ENCODE data around the gene GARNL3.

GARNL3 gene

DNA sequence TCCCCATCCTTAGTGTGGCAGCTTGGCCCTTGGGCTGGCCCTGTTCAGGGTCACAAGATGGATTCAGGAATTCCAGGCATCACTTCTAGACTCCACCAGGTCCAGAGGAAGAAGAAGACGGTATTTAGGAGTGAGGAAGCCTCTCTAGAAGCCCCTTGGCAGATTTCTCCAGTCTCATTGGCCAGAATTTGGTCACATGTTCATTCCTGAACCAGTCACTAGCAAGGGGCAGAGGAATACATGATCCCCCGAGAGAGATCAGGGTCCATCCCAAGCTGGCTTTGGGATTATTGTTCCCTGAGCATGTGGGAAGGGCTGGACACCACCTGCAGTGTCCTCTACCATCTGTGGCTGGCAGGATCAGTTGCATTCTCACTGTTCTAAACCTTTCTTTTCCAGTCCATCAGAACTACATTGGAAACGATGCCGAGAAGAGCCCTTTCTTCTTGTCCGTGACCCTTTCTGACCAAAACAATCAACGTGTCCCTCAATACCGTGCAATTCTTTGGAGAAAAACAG is 48.5 kb downstream of the GARNL3 start:
- no peak for DNase-seq (ENCODE audit: low spot score)

DNA sequence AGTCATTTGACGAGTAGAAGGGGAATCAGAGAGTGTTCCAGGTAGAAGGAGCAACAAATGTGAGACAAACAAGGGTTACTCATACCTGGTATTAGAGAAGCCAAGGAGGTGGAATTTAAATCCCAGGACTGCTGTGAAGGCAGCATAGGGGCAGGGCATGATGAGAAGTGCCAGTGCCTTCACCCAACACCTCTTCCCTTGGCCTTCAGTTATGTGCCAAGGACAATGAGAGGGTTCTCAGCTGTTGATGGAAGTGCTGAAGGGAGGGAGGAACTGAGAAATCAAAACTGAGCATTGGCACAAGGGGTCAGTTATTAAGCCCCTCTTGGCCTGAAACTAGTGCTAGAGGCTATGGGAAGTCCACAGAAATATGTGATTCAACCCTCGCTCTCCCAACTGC is 50.3 kb downstream of the GARNL3 start:
- DNase-seq (ENCODE audit: low spot score) = no peak

DNA sequence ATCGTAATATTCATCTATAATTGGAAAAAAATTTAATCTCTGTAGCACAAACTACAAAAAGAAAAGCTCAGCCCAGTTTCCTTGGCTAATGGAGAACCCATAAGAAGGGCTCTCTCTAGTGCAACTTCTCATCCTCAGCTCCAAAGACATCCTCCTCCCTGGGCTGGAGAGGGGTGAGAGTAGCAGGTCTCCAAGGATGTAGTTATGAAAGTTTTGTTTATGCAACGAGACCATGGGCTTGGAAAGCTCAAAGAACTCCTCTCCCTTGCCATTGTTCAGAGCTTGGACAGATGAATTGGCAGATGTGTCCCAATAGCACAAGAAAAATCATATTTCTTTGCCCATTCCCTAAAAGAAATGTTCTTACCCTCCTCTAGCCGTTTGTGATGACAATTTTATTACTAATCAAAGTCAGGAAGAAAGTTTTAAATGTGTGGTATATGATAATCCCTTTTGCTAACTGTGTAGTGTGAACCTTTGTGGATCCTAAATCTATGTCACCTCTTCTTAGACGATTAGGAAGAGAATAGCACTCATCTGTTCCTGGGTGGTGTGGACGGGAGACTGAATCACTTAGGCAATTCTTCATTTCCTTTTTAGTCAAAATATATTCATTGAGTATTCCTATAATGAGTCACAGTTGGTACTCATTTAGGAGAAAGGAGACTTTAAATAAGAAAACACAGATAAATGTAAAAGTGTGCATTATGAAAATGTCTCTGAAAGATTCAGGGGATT is 52.2 kb downstream of the GARNL3 start:
- DNase-seq (ENCODE audit: low spot score) = no peak

DNA sequence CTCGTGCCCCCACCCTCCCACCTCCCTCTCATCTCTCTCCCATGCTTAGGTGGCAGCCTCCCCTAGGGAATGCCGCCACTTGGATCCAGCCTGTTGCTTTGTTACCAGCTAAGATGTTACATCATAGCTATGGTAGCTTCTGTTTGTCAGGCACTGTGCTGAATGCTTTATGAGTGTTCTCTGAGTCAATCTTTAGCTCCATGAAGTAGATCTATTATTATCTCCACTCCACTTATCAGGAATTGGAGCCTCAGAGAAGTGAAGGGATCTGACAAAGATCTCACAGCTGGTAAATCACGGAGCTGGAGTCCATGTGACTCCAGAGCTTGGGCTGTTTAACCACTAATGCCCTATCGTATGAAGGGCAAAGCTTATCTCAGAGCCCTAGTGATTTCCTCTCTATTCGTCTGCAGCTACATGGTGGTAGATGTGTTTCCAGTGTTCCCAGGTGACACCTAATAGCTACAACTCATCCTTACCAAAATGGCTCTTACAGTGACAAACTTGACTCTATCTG is 54.1 kb downstream of the GARNL3 start:
- DNase-seq (ENCODE audit: low spot score) = peak; percentile 47

DNA sequence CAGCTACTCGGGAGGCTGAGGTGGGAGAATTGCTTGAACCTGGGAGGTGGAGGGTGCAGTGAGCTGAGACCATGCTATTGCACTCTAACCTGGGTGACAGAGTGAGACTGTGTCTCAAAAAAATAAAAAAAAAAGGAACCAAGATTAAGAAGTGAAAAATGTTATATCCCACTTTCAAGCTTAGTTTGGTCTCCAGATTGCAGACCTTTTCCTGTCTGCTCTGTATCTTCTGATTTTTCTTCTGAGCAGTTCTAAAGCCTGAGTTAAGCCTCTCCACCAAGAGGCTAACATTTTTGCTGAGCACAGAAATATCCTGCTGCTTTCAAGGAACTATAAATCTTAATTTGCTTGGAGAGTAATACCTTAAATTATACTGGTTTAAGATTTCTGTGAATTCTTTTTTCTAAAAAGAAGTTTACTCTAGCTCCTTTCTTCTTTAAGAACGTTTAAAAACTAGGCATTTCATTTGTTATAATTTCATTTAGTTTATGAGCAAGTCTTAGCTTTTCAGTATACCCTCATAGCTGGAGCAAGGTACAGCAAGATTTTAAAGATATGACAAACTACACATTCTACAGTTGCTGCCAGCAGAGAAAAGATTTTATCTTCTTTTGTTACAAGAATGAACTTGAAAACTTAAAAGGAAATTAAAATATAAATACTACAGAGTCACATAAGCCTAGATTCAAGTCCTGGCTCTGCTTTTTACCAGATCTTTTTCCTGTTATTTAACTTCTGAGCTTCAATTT is 55.0 kb downstream of the GARNL3 start:
- DNase-seq (ENCODE audit: low spot score) = no peak

DNA sequence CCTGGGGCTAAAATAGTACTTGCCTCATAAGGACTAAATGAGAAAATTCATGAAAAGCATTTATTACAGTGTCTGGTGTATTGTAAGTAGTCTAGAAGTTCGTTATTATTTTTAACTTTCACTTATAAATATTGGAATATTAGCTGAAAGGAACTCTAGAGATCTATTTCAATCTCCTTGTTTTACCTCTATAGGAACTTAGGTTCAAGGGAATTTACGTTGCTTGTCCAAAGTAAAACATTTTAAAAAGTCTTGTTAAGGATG is 55.5 kb downstream of the GARNL3 start:
- DNase-seq (ENCODE audit: low spot score) = no peak

DNA sequence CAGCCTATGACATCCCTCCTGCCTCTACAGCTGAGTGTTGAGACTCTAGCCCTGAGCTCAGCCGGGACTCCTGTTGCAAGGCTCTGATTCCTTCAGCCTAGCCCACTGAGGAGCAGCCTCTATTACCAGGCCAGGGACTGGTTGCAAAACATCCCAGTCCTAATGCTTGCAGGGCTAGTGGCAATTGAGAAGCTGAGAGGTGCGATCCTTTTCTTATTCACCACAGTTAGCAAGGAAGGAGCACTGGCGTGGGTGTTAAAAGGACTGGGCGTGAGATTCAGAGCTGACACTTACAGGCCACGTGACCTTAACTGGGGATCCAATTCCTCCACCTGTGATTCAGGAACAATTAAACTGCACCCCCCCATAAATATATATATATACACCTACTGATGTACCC is 58.8 kb downstream of the GARNL3 start:
- DNase-seq (ENCODE audit: low spot score) = no peak

DNA sequence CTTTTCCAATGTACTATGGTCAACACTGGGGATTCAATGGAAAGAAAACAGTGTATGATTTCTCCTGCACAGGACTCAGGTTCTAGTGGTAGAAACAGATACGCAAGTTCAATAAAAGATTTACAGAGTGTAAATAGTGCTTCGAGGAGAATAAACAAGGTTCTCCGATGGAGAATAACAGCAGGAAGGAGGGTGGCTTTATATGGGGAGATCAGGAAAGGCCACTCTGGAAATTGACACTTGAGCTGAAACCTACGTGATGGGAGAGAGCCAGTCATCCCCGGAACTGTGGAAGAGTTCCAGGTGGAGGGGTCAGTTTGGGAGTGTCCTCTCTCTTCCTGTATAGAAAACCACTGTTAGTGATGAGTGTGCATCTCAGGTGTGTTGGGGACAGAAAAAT is 65.9 kb downstream of the GARNL3 start:
- DNase-seq (ENCODE audit: low spot score) = no peak

DNA sequence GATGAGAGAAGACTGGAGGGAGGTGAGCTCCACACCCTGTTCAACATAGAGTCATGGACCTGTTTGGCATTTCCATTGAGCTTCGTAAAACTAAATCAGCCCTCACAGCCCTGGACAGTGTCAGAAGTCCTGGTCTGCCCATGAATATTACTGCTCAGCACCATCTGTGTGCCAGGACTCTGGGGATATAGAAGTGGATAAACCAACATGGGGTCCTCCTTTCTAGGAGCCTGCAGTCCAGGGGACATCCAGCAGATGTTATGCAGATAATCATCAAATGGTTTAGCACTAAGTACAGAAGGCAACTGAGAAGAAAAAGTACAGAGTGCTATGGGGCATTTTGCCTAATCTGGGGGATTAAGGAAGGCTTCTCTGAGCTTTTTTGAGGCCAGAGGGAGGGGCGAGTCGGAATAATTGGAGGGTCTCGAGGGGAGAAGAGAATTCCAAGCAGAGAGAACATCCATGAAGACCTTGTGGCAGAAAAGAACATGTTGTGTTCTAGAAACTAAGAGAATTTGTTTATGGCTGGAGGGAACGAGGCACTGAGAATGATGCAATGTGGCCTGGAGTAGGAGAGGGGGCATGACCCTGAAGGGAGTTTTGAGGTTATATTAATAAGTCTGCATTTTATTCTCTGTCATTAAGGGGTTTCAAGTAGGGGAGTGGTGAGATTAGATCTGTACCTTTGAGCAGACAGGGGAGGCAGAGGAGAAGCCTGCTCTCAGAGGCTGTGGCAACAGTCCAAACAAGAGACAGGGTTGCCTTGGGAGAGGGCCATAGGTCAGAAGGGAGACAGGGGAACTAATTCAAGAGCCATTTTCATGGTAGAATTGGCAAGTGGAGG is 68.9 kb downstream of the GARNL3 start:
- peak; percentile 58 for DNase-seq (ENCODE audit: low spot score)

DNA sequence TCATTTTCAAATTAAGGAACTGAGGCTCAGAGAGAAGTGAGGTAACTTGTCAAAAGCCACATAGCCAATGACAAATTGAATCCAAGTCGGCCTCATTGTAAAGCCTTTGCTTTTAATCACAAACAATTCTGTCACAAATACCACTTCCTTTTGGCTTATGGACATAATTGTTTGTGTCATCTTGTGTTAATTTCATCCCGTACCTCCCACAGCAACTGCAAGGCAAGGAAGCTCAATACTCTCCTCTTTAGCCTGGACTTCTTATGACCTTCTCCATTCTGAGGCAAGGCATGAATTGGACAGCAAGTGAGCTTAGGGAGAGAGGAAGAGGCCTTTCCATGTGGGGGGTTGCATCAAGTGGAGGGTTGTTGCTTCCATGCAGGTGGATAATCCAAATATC is 70.2 kb downstream of the GARNL3 start:
- DNase-seq (ENCODE audit: low spot score) = no peak

DNA sequence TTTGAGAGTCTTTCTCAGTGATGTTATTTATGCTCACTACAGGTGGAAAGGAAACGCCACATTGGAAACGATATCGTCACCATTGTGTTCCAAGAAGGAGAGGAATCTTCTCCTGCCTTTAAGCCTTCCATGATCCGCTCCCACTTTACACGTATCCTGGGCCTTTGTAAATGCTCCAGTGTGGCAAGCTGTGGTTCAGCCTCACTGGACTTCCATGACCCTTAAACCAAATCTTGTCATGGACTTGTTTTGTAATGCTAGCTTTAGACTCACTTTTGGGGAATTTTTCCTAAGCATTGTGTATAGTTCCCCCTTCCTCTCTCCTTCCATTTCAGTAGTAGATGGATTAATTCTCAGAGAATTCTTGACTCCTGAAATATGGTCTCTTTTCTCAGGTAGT is 71.5 kb downstream of the GARNL3 start:
- DNase-seq (ENCODE audit: low spot score) = no peak

DNA sequence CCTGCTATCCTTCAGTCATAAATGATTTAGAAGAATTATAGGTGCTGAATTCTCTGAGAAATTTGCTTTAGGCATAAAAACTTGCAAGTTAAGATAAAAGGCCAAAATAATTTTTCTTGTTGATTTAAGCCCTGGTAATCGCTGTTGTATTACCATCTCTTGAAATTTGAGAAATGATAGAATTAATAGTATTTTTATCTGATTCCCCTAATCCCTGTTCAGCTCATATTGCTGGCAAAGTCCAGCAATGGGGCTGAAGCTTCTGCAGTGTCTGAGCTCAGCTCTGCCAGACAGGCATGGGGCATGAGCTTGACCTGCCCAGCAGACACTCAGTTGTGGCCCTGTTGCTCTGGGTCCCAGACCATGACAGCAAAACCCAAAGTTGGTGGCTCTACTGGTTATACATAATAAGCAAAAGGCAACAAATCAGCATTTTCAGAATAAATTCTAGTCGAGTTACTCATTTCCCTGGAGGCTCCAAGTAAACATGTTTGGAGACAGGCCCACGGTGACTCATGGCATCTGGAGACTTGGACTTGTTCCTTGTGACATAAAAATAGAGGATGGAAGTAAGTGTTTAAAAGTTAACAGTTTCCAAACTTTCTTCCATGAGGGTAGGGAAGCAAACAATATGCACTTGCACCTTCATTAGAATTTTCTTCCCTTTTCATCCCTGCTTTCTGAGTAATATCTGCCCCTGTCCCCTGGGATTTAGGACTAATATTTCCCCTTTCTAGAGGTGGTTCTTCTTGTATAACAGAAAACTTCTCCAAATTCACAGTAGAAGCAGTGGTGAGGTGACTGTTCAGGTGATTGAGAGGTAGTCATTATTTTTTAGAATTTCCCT is 72.2 kb downstream of the GARNL3 start:
- DNase-seq (ENCODE audit: low spot score) = no peak

DNA sequence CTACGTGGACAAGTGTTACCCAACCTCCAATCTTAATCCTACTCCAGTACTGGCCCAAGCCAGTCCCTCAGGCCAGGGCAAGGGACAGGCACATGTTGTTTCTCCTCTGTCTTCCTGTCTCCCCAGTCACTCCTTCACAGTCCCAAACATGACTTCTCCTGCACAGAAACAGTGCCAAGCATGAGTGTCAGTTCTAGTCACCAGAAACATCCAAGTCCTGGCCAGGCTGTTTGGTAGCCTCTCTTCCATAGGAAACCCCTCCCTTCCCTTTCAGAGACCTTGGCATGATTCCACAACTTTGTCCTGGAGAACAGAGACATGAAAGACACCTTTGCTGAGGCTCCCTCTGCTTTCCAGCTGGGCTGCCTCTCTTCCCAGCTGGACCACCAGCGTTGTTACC is 76.1 kb downstream of the GARNL3 start:
- DNase-seq (ENCODE audit: low spot score) = no peak

DNA sequence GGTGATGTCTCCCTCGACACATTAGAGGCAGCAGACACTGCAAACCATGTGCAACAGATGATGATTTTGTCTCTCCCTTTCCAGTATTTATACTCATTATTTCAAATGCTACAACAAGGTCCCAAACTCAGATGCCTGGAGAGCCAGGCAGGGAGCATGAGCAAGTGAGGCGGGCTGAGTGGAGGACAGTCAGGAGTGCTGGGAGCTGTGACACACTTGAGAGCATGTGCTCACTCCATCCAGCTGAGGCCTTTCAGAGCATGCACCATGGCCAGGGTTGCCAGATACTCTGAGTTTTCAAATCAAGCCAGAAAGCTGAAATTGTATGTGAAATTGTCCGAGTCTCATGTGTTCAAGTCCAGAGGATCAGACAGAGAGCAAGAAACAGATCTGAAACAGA is 76.6 kb downstream of the GARNL3 start:
- no peak for DNase-seq (ENCODE audit: low spot score)

DNA sequence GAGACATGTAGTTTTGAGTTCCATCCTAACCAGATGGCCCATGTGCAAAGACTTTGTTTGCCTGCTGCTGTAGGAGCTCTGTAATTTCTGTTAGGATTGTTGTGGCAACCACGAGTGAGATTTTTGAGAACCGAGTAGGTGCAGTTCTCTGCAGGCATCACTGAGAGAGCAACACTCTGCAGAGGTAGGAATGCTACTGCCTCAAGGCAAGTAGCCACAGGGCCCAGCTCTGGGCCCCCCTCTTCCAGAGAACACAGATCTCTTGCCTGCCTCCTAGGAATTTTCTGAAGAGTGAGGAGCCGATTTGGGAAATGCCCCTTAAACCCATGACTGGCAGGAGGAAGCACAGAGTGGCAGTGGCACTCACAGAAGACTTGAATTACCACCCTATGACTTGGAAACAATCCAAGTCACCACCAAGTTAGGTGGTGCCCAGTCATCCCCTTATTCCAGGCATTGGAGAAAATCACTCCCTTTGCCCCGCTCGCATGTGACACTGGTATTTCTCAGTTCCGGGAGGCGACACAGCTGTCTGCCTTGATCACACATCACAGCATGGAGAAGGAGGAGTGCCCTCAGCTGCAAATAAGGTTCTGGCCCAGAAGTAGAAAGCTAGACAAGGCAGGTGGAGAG is 79.9 kb downstream of the GARNL3 start:
- no peak for DNase-seq (ENCODE audit: low spot score)

DNA sequence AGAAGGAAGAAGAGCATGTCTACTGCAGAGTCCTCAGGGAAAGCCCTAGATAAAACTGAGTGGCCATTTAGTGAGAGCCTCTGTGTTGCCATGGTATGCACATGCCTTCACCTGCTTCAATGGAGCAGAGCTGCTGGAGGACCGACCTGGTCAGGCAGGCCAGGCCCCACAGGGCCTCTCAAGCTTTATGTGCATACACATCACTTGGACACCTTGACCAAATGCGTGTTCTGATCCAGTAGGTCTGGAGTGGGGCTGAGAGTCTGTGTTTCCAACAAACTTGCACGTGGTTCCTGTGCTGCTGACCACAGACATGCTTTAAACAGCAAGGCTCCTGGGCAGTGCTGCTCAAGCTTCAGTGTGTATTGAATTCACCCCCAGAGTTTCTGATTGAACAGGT is 81.0 kb downstream of the GARNL3 start:
- DNase-seq (ENCODE audit: low spot score) = no peak

DNA sequence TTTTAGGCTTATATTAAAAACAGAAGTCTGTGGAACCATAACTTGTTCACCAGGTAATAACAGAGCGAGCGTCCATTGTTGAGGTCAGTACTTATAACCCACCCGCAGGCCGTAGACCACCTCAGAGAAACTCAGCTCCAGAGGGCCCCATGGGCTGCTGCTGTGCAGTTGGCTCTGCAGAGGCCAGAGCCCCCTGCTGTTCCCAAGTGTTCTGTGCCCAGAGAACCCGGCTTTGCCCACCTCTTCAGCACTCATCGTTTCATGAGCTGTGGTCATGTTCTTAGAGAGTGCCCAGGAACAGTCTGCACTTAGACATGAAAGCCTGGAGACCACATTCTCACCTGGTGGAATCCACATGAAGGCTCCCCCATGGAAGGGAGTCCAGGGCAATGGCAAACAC is 82.0 kb downstream of the GARNL3 start:
- DNase-seq (ENCODE audit: low spot score) = peak; percentile 65

DNA sequence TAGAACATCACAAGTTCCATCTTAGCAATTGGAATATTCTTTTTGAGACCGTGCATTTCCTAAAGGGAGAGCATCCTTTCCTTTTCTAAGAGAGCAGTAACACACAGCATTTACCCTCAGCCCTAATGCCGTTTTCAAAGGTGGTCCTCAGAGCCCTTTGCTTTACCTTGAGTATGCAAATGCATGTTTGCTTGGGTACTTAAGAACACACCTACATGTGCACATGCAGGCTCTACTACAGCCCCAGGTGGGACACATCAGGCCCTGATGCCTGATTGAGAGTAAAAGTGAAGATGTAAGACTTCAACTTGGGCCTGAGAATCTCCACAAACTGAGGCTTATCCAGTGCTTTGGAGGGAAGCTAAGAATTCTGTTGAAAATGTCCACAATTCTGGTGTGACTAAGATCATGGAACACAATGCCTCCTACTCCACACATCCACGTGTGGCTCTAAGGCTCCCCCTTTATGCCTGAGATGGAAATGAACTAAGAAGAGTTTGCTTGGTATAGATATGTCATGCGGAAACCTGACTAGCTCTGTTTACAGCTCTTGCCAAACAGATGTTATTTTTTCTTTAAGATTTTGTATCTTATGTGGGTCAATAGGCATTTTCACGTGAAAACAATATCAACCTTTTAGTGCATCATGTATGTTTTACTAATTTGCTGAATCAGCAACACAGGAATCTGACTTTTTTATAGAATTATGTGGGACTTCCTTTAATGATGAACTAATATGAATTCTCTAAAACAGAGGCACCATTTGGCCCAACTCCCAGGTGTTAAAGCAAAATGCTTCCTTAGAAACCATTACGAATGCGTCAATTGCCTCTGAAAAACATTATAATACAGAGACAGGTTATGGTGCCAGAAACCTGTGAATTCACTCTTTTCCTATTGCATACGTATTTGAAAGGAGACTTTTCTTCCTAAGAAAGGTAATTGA is 83.5 kb downstream of the GARNL3 start:
- no peak for DNase-seq (ENCODE audit: low spot score)

DNA sequence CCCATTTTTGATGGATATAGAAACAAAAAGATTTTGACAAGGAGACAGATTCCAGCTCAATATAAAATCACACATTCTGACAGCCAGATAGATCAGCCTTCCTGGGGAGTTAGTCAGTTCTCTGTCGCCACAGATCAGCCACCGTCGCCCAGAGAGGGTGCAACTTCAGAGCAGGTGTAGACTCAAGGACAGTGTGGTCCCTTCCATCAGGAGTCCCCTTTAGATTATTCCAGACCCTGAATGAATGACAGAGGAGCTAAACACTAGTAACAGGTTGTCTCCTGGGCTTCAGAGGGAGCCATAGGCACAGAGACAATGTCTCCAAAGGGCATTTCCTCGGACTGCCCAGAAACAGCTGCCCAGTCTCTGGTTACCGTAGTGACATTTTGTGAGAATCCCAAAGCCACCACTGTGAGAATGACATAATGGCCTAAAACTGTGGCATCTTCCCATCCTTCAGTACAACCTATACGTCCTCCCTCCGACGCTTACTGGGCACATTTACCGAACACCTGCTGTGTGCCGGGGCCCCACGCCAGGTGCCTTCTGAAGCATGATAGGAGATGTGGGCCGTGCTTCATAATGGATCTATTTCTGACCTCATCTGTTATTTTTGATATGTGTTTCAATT is 85.0 kb downstream of the GARNL3 start:
- no peak for DNase-seq (ENCODE audit: low spot score)

All from D341Med (cell line).